Measurements from ENCODE around the gene MLC1.

The MLC1 gene

GRCh38 chr22:50016988-50017700 is 68.1 kb downstream of the MLC1 start:
- no peak for TF ChIP-seq CTCF (IDR thresholded peaks at IDR 0.05; ENCODE audit: poor library complexity, severe bottlenecking)
- H3K9me3 ChIP-seq (ENCODE audit: severe bottlenecking) = no peaks in the 10 kb centered on the region
- H3K4me1 ChIP-seq (ENCODE audit: insufficient read depth, poor library complexity, severe bottlenecking) = peaks cover 7% of the 10 kb centered on the region
- DNase-seq (ENCODE audit: low spot score) = peak; percentile 51
- H3K27me3 ChIP-seq (ENCODE audit: insufficient read depth, poor library complexity, severe bottlenecking) = peaks cover 19% of the 10 kb centered on the region
- H3K36me3 ChIP-seq (ENCODE audit: low read depth) = no peaks in the 10 kb centered on the region
- no peak overlapping the region for H3K4me3 ChIP-seq (ENCODE audit: severe bottlenecking)
- H3K27ac ChIP-seq (ENCODE audit: poor library complexity, severe bottlenecking) = no peak overlapping the region
- peak; percentile 58 for ATAC-seq (ENCODE audit: low read depth)

DNA sequence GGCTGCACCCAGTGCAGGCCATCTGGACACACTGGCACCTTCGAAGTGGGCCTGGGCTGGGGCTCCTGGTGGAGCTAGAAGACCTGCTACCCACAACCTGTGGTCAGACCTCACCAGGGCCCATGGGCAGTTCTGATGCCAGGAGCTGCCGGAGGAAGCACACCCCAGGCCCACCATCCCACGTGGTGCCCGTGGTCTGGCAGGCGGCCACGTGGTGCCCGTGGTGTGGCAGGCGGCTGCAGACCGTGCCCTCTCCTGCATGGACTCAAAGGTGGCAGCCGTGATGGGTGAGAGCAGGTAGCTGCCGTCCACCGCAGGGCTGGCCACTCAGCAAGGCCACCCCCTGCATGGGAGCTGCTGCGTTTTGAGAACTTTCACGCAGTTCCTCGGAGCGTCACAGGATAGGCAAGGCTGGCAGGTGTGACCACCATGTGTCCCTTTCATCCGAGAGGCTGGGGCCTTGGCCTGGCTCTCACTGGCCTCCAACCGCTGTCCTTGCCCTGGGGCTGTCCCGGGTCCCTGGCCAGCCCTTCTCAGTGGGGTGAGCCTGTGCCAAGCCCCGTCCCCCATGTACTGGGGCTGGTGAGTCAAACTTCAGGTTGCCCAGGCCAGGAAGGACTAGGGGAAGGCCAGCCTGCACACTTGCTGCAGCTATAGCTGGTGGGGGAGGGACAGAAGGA is 68.8 kb downstream of the MLC1 start:
- Histone ChIP-seq H3K36me3 (ENCODE audit: low read depth) (no peaks in the 10 kb centered on the region), H3K4me3 (ENCODE audit: severe bottlenecking) (no peak overlapping the region), H3K9me3 (ENCODE audit: severe bottlenecking) (no peaks in the 10 kb centered on the region), H3K27me3 (ENCODE audit: insufficient read depth, poor library complexity, severe bottlenecking) (peaks cover 26% of the 10 kb centered on the region), H3K27ac (ENCODE audit: poor library complexity, severe bottlenecking) (no peak overlapping the region), H3K4me1 (ENCODE audit: insufficient read depth, poor library complexity, severe bottlenecking) (peaks cover 7% of the 10 kb centered on the region)
- DNase-seq (ENCODE audit: low spot score) (peak; percentile 45), ATAC-seq (ENCODE audit: low read depth) (peak; percentile 35; the same call in 2 of the 3 replicates)
- no peak for TF ChIP-seq CTCF (IDR thresholded peaks at IDR 0.05; ENCODE audit: poor library complexity, severe bottlenecking)

GRCh38 chr22:50015451-50016307 is 69.5 kb downstream of the MLC1 start:
- peaks cover 7% of the 10 kb centered on the region for H3K4me1 ChIP-seq (ENCODE audit: insufficient read depth, poor library complexity, severe bottlenecking)

DNA sequence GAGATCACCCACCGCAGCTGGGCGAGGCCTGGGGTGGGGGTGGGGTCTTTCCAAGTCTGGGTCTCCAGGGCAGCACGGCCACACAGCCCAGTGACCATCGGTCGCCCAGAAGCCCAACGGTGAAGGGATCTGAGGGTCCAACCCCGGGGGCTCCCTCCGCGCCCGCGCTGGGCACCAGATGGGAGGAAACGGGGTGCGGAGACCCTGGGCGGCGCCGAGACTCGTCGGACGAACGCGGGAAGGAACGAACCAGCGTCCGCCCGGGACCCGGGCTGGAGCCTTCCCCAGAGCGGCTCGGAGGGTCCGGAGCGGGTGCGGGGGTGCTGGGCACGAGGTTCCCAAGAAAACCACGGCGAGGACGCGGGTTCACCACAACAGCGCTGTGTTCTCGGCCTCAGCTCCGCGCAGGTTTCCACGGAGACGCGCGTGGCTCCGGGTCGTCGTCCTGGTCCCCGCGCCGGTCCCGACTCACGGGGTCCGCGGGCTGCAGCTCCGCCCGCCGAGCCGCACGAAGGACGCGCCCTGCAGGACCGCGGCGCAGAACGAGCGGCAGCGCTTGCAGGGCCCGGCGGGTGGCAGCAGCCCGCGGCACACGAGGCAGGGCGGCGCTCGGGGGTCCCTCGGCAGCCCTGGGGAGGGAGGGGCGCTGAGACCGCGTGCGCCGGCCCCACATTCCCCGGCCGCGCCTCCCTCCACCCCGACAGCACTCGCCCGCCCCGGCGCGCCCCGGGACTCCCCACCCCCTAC is 70.4 kb downstream of the MLC1 start:
- Histone ChIP-seq H3K4me1 (ENCODE audit: insufficient read depth, poor library complexity, severe bottlenecking) (peaks cover 7% of the 10 kb centered on the region), H3K27ac (ENCODE audit: poor library complexity, severe bottlenecking) (no peak overlapping the region), H3K4me3 (ENCODE audit: severe bottlenecking) (no peak overlapping the region), H3K36me3 (ENCODE audit: low read depth) (no peaks in the 10 kb centered on the region), H3K9me3 (ENCODE audit: severe bottlenecking) (no peaks in the 10 kb centered on the region), H3K27me3 (ENCODE audit: insufficient read depth, poor library complexity, severe bottlenecking) (peaks cover 37% of the 10 kb centered on the region)
- ATAC-seq (ENCODE audit: low read depth) (no peak), DNase-seq (ENCODE audit: low spot score) (no peak)
- no peak for TF ChIP-seq CTCF (IDR thresholded peaks at IDR 0.05; ENCODE audit: poor library complexity, severe bottlenecking)

More at GRCh38 chr22:50015451-50016307, 69.5 kb downstream of the MLC1 start:
- H3K36me3 ChIP-seq (ENCODE audit: low read depth) = no peaks in the 10 kb centered on the region
- H3K4me3 ChIP-seq (ENCODE audit: severe bottlenecking) = no peak overlapping the region
- H3K9me3 ChIP-seq (ENCODE audit: severe bottlenecking) = no peaks in the 10 kb centered on the region
- no peak for ATAC-seq (ENCODE audit: low read depth)
- no peak for TF ChIP-seq CTCF (IDR thresholded peaks at IDR 0.05; ENCODE audit: poor library complexity, severe bottlenecking)
- H3K27me3 ChIP-seq (ENCODE audit: insufficient read depth, poor library complexity, severe bottlenecking) = peaks cover 32% of the 10 kb centered on the region
- no peak for DNase-seq (ENCODE audit: low spot score)
- H3K27ac ChIP-seq (ENCODE audit: poor library complexity, severe bottlenecking) = no peak overlapping the region

Measured in RWPE2 (cell line).